H9 (cell line): ENCODE measurements around the gene SV2C. TPM values are rescaled to one million over a fixed set of nuclear protein-coding genes. Genes with fewer than 3 reads are reported as not detected.

Experiments used
- DNase-seq: peaks from one replicate; pipeline ENCODE4 v3.0.0-alpha.2; 2017
- H2AFZ ChIP-seq: one replicate; pipeline ENCODE4 v1.6.1; 2013; ENCODE audit warnings: mild to moderate bottlenecking, low read length, control low read depth, moderate library complexity
- H2AK5ac ChIP-seq: 2 replicates; pipeline ENCODE4 v1.6.1; 2013; ENCODE audit warnings: low read length, control low read depth, mixed read lengths; ENCODE audit not compliant: insufficient read length
- H2BK120ac ChIP-seq: one replicate; pipeline ENCODE4 v1.6.1; 2013; ENCODE audit warnings: low read depth, mild to moderate bottlenecking, low read length, control low read depth, inconsistent platforms; ENCODE audit not compliant: poor library complexity, severe bottlenecking
- H2BK12ac ChIP-seq: 2 replicates; pipeline ENCODE4 v1.6.1; 2013; ENCODE audit warnings: low read length, control low read depth, mixed read lengths, low read depth; ENCODE audit not compliant: insufficient read length
- H2BK15ac ChIP-seq: 2 replicates; pipeline ENCODE4 v1.6.1; 2013; ENCODE audit warnings: low read depth, low read length, control low read depth
- H2BK20ac ChIP-seq: one replicate; pipeline ENCODE4 v1.6.1; 2013; ENCODE audit warnings: low read depth, mild to moderate bottlenecking, low read length, control low read depth, inconsistent platforms; ENCODE audit not compliant: poor library complexity, severe bottlenecking
- H2BK5ac ChIP-seq: 2 replicates; pipeline ENCODE4 v1.6.1; 2013; ENCODE audit warnings: low read length, control low read depth, mixed read lengths; ENCODE audit not compliant: insufficient read length
- H3K14ac ChIP-seq: 2 replicates; pipeline ENCODE4 v1.6.1; 2013; ENCODE audit warnings: low read length, control low read depth; ENCODE audit not compliant: insufficient read depth
- H3K18ac ChIP-seq: 2 replicates; pipeline ENCODE4 v1.6.1; 2013; ENCODE audit warnings: low read depth, mild to moderate bottlenecking, mixed read lengths, low read length, control low read depth; ENCODE audit not compliant: insufficient read length
- H3K23ac ChIP-seq: 2 replicates; pipeline ENCODE4 v1.6.1; 2013; ENCODE audit warnings: low read length, control low read depth, mixed read lengths, low read depth; ENCODE audit not compliant: insufficient read length
- H3K23me2 ChIP-seq: 2 replicates; pipeline ENCODE4 v1.6.1; 2013; ENCODE audit warnings: low read depth, mild to moderate bottlenecking, mixed read lengths, low read length, control low read depth; ENCODE audit not compliant: insufficient read length, poor library complexity, severe bottlenecking
- H3K27ac ChIP-seq: 2 replicates; pipeline ENCODE4 v1.5.1; 2013; ENCODE audit warnings: low read length, control low read depth, mixed read lengths, low read depth; ENCODE audit not compliant: insufficient read length
- H3K27me3 ChIP-seq: 2 replicates; pipeline ENCODE4 v1.6.1; 2013; ENCODE audit warnings: low read length, control low read depth, inconsistent platforms; ENCODE audit not compliant: insufficient read depth
- H3K4ac ChIP-seq: 2 replicates; pipeline ENCODE4 v1.6.1; 2013; ENCODE audit warnings: low read depth, mild to moderate bottlenecking, control low read depth, inconsistent platforms, low read length, moderate library complexity
- H3K4me1 ChIP-seq: 2 replicates; pipeline ENCODE4 v1.6.1; 2013; ENCODE audit warnings: low read length, control low read depth, inconsistent platforms; ENCODE audit not compliant: insufficient read depth
- H3K4me2 ChIP-seq: 2 replicates; pipeline ENCODE4 v1.6.1; 2013; ENCODE audit warnings: low read length, control low read depth, mixed read lengths; ENCODE audit not compliant: insufficient read length, insufficient read depth
- H3K56ac ChIP-seq: 2 replicates; pipeline ENCODE4 v1.6.1; 2013; ENCODE audit warnings: low read depth, mild to moderate bottlenecking, mixed read lengths, low read length, control low read depth; ENCODE audit not compliant: insufficient read length
- H3K79me1 ChIP-seq: 2 replicates; pipeline ENCODE4 v1.6.1; 2013; ENCODE audit warnings: low read depth, mild to moderate bottlenecking, moderate library complexity, low read length, control low read depth, inconsistent platforms; ENCODE audit not compliant: insufficient read depth, poor library complexity, severe bottlenecking
- H3K79me2 ChIP-seq: 2 replicates; pipeline ENCODE4 v1.6.1; 2013; ENCODE audit warnings: low read length, control low read depth, inconsistent platforms; ENCODE audit not compliant: insufficient read depth
- H3K9ac ChIP-seq: 2 replicates; pipeline ENCODE4 v1.6.1; 2013; ENCODE audit warnings: low read length, control low read depth, mixed read lengths; ENCODE audit not compliant: insufficient read length; ENCODE audit errors: extremely low read depth
- H3K9me3 ChIP-seq: one replicate; pipeline ENCODE4 v1.6.1; 2013; ENCODE audit warnings: low read depth, low read length, inconsistent platforms; ENCODE audit not compliant: control insufficient read depth
- H3T11ph ChIP-seq: one replicate; pipeline ENCODE4 v1.6.1; 2013; ENCODE audit warnings: mild to moderate bottlenecking, low read length, control low read depth, inconsistent platforms
- H4K20me1 ChIP-seq: one replicate; pipeline ENCODE4 v1.6.1; 2013; ENCODE audit not compliant: control insufficient read depth, insufficient read length, insufficient read depth
- H4K5ac ChIP-seq: 2 replicates; pipeline ENCODE4 v1.6.1; 2013; ENCODE audit warnings: low read depth, mild to moderate bottlenecking, mixed read lengths, low read length, control low read depth; ENCODE audit not compliant: insufficient read length
- H4K8ac ChIP-seq: replicated peaks from 2 replicates; pipeline ENCODE4 v1.6.1; 2013; ENCODE audit warnings: low read length, control low read depth, mixed read lengths, low read depth; ENCODE audit not compliant: insufficient read length
- H4K91ac ChIP-seq: 2 replicates; pipeline ENCODE4 v1.6.1; 2013; ENCODE audit warnings: low read depth, mild to moderate bottlenecking, moderate library complexity, mixed read lengths, low read length, control low read depth; ENCODE audit not compliant: insufficient read length
- H3K27ac Mint-ChIP-seq, 3 experiments: 2 replicates in 2 of 3; 3 replicates in 1 of 3; pipeline ENCODE4 v1.8.0; 2020 to 2021; ENCODE audit warnings: mixed read lengths in 3 of 3, mild to moderate bottlenecking in 1 of 3, moderate library complexity in 1 of 3
- H3K27me3 Mint-ChIP-seq: 2 replicates; pipeline ENCODE4 v1.8.0; 2021; ENCODE audit warnings: low read depth, mild to moderate bottlenecking, moderate library complexity, mixed read lengths
- H3K36me3 Mint-ChIP-seq, 3 experiments: 2 replicates in 2 of 3; 3 replicates in 1 of 3; pipeline ENCODE4 v1.8.0; 2020 to 2021; ENCODE audit warnings: low read depth in 3 of 3, mixed read lengths in 3 of 3; ENCODE audit not compliant: insufficient read depth in 1 of 3
- H3K4me1 Mint-ChIP-seq, 2 experiments: 2 replicates each; pipeline ENCODE4 v1.8.0; 2020; ENCODE audit warnings: mixed read lengths in 2 of 2
- H3K4me3 Mint-ChIP-seq, 2 experiments: 2 replicates in 1 of 2; 3 replicates in 1 of 2; pipeline ENCODE4 v1.8.0; 2020 to 2021; ENCODE audit warnings: mild to moderate bottlenecking in 2 of 2, mixed read lengths in 2 of 2, moderate library complexity in 1 of 2
- H3K9me3 Mint-ChIP-seq, 2 experiments: 2 replicates in 1 of 2; 3 replicates in 1 of 2; pipeline ENCODE4 v1.8.0; 2020; ENCODE audit warnings: mild to moderate bottlenecking in 2 of 2, mixed read lengths in 2 of 2, moderate library complexity in 1 of 2
- WGBS: extraction: QIAGEN DNeasy Blood & Tissue Kit; methylation state at CpG from one replicate; pipeline ENCODE4 v1.1.7; 2013; ENCODE audit warnings: missing lambda C conversion rate, low lambda C conversion rate, mixed read lengths; ENCODE audit not compliant: insufficient read length; ENCODE audit errors: extremely low coverage; 5-methylcytosine and 5-hydroxymethylcytosine counted together
- total RNA-seq: library from RNA; stranded (reverse); gene quantifications from 2 replicates; pipeline ENCODE4 v1.2.1, GENCODE V29; 2021
- TF ChIP-seq, protein P1 (sequence below): fragments of 200-600 bp; sonication (generic); conservative IDR thresholded peaks from 3 replicates; pipeline ENCODE4 v1.8.0; 2021; ENCODE audit warnings: antibody characterized with exemption, mild to moderate bottlenecking

SV2C gene
- total RNA-seq, 1 experiment from 2014 or later: 0.09 TPM

DNA sequence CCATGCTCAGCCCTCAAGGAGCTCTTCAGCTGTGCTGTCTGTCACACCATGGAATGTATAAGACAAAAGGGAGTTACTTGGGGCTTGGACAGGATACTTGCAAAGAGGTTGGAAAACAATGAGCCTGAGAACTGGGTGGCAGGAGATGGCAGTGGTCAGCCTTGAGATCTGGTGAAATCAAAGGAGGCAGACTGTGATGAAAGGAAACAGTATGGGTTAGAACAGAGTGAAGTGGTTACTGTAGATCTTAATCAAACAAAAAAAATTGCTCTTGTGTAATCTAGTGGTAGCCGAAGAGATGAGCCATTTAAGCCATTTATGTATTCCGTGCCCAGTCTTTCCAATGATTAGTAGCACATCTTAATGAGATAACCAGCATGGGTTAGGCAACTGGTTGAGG lies 142.2 kb downstream of the SV2C start:
- DNase-seq: no peak
- no peak overlapping the region for H4K91ac ChIP-seq
- H4K5ac ChIP-seq: no peak overlapping the region
- H3K4me1 Mint-ChIP-seq: peaks cover 17 to 24% of the 10 kb centered on the region in 2 experiments
- no peak overlapping the region for H3K27ac ChIP-seq
- H3T11ph ChIP-seq: no peak overlapping the region
- H4K20me1 ChIP-seq: no peaks in the 10 kb centered on the region
- no peak overlapping the region for H4K8ac ChIP-seq
- no peak overlapping the region for H3K18ac ChIP-seq
- no peaks in the 10 kb centered on the region for H3K27me3 Mint-ChIP-seq
- no peak overlapping the region for H3K27ac Mint-ChIP-seq
- no peaks in the 10 kb centered on the region for H3K23me2 ChIP-seq
- H3K4me1 ChIP-seq: peaks cover 4% of the 10 kb centered on the region; the same call in 1 of the 2 replicates
- H3K9me3 Mint-ChIP-seq: no peaks in the 10 kb centered on the region
- H3K56ac ChIP-seq: no peak overlapping the region
- no peak overlapping the region for H2AFZ ChIP-seq
- no peak overlapping the region for H2AK5ac ChIP-seq
- no peak overlapping the region for H3K9ac ChIP-seq
- H2BK20ac ChIP-seq: no peak overlapping the region
- no CpG with 5 or more reads among the region's 2 CpGs for WGBS
- H2BK15ac ChIP-seq: no peak overlapping the region
- H2BK120ac ChIP-seq: no peak overlapping the region
- no peak overlapping the region for H3K4ac ChIP-seq
- H3K23ac ChIP-seq: no peak overlapping the region
- no peaks in the 10 kb centered on the region for H3K27me3 ChIP-seq
- H3K79me2 ChIP-seq: no peaks in the 10 kb centered on the region
- H2BK5ac ChIP-seq: no peak overlapping the region
- no peaks in the 10 kb centered on the region for H3K9me3 ChIP-seq
- no peak overlapping the region for H3K14ac ChIP-seq
- no peak overlapping the region for H3K4me2 ChIP-seq
- no peaks in the 10 kb centered on the region for H3K36me3 Mint-ChIP-seq
- no peak overlapping the region for H2BK12ac ChIP-seq
- H3K4me3 Mint-ChIP-seq: no peak overlapping the region
- TF ChIP-seq, protein P1, sequence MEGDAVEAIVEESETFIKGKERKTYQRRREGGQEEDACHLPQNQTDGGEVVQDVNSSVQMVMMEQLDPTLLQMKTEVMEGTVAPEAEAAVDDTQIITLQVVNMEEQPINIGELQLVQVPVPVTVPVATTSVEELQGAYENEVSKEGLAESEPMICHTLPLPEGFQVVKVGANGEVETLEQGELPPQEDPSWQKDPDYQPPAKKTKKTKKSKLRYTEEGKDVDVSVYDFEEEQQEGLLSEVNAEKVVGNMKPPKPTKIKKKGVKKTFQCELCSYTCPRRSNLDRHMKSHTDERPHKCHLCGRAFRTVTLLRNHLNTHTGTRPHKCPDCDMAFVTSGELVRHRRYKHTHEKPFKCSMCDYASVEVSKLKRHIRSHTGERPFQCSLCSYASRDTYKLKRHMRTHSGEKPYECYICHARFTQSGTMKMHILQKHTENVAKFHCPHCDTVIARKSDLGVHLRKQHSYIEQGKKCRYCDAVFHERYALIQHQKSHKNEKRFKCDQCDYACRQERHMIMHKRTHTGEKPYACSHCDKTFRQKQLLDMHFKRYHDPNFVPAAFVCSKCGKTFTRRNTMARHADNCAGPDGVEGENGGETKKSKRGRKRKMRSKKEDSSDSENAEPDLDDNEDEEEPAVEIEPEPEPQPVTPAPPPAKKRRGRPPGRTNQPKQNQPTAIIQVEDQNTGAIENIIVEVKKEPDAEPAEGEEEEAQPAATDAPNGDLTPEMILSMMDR: no peak
- no peaks in the 10 kb centered on the region for H3K79me1 ChIP-seq
